SJCRH30 (cell line): Measurements from ENCODE around the gene MAPRE2. TPM values are rescaled to one million over a fixed set of nuclear protein-coding genes. Genes with fewer than 3 reads are reported as not detected.

ENCODE experiments used
- DNase-seq, 2 experiments: peaks; one replicate each; pipeline ENCODE4 v3.0.0-alpha.2; 2015 to 2020
- H3K27ac ChIP-seq: fragments of 250-450 bp; sonication (Bioruptor Pico); 2 replicates; pipeline ENCODE4 v1.5.1; 2020; ENCODE audit warnings: mild to moderate bottlenecking, moderate library complexity
- H3K27me3 ChIP-seq: fragments of 250-450 bp; sonication (Bioruptor Pico); 2 replicates; pipeline ENCODE4 v1.5.1; 2020; ENCODE audit warnings: mild to moderate bottlenecking, moderate library complexity
- H3K36me3 ChIP-seq: fragments of 250-450 bp; sonication (Bioruptor Pico); 2 replicates; pipeline ENCODE4 v1.5.1; 2020; ENCODE audit warnings: mild to moderate bottlenecking, moderate library complexity
- H3K4me1 ChIP-seq: fragments of 250-450 bp; sonication (Bioruptor Pico); 2 replicates; pipeline ENCODE4 v1.5.1; 2020; ENCODE audit warnings: mild to moderate bottlenecking, moderate library complexity
- H3K4me3 ChIP-seq: fragments of 250-450 bp; sonication (Bioruptor Pico); 2 replicates; pipeline ENCODE4 v1.5.1; 2020; ENCODE audit warnings: mild to moderate bottlenecking, moderate library complexity
- H3K9me3 ChIP-seq: fragments of 250-450 bp; sonication (Bioruptor Pico); replicated peaks from 2 replicates; pipeline ENCODE4 v1.5.1; 2020; ENCODE audit warnings: mild to moderate bottlenecking, moderate library complexity
- total RNA-seq: library from RNA; depleted of rRNA; stranded (reverse); fragments of >200 nt; shearing (Covaris generic); gene quantifications from 2 replicates; pipeline ENCODE4 v1.2.3, GENCODE V29; 2014

Gene MAPRE2
- total RNA-seq, 1 experiment from 2014 or later: 21.5 TPM

- Histone ChIP-seq H3K4me1 (no peaks in the 10 kb centered on the region), H3K36me3 (no peaks in the 10 kb centered on the region), H3K27me3 (no peaks in the 10 kb centered on the region), H3K4me3 (no peak overlapping the region), H3K27ac (no peak overlapping the region), H3K9me3 (no peaks in the 10 kb centered on the region)
- DNase-seq: no peak
Observed at GRCh38 chr18:35085450-35086380, 44.5 kb downstream of the MAPRE2 start.

DNA sequence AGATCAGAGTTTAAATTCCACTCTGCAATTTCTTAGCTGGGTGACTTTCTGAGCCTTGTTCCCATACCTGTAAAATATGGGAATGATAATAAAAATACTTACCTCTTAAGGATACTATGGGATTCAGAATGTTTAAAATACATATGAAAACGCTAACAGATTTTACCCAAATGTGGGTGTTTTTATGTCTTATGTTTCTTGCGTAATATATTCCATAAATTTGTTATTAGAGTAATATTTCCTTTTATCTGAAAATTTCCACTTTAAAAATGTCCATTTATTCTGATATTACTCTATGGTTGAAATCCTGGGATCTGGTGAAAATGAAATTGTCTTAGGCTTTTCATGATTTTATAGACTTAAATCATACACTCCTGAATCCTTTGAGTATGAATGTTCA lies 45.5 kb downstream of the MAPRE2 start:
- no peaks in the 10 kb centered on the region for H3K9me3 ChIP-seq
- DNase-seq: no peak
- no peak overlapping the region for H3K4me3 ChIP-seq
- H3K36me3 ChIP-seq: no peaks in the 10 kb centered on the region
- H3K27me3 ChIP-seq: no peaks in the 10 kb centered on the region
- H3K4me1 ChIP-seq: no peaks in the 10 kb centered on the region
- H3K27ac ChIP-seq: no peak overlapping the region

DNA sequence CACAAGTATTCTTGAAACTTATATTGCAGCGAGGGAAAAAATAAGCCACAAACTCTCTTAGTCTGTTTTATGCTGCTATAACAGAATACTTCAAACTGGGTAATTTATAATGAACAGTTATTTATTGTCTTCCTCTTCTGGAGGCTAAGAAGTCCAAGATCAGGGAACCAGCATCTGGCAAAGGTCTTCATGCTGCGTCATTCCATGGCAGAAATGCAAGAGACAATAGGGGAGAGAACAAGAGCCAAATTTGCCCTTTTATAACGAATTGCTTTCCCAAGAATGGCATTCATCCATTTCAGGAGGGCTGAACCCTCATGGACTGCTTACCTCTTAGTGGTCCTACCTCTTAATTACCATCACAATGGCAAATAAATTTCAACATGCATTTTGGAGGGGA lies 46.5 kb downstream of the MAPRE2 start:
- Histone ChIP-seq H3K27me3 (no peaks in the 10 kb centered on the region), H3K4me3 (no peak overlapping the region), H3K4me1 (no peaks in the 10 kb centered on the region), H3K9me3 (no peaks in the 10 kb centered on the region), H3K27ac (no peak overlapping the region), H3K36me3 (no peaks in the 10 kb centered on the region)
- DNase-seq: no peak

GRCh38 chr18:35088921-35089320 lies 47.7 kb downstream of the MAPRE2 start:
- Histone ChIP-seq H3K27ac (no peak overlapping the region), H3K4me3 (no peak overlapping the region), H3K27me3 (no peaks in the 10 kb centered on the region), H3K9me3 (no peaks in the 10 kb centered on the region), H3K36me3 (no peaks in the 10 kb centered on the region), H3K4me1 (no peaks in the 10 kb centered on the region)
- DNase-seq: no peak

DNA sequence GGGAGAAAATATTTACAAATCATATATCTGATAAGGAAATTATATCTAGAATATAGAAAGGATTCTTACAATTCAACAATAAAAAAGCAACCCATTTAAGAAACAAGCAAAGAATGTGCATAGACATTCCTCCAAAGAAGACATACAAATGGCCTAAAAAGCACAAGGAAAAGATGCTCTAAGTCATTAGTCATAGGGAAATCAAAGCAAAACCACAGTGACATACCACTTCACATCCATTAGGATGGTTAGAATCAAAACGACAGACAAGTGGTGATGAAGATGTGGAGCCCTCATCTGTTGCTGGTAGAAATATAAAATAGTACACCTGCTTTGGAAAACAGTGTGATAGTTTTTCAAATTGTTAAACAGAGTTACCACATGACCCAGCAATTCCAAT lies 48.2 kb downstream of the MAPRE2 start:
- Histone ChIP-seq H3K4me3 (no peak overlapping the region), H3K27ac (no peak overlapping the region), H3K36me3 (no peaks in the 10 kb centered on the region), H3K27me3 (no peaks in the 10 kb centered on the region), H3K4me1 (no peaks in the 10 kb centered on the region), H3K9me3 (no peaks in the 10 kb centered on the region)
- DNase-seq: no peak

GRCh38 chr18:35089891-35090550 lies 48.8 kb downstream of the MAPRE2 start:
- H3K9me3 ChIP-seq: no peaks in the 10 kb centered on the region
- H3K36me3 ChIP-seq: no peaks in the 10 kb centered on the region
- H3K4me3 ChIP-seq: no peak overlapping the region
- no peaks in the 10 kb centered on the region for H3K4me1 ChIP-seq
- H3K27me3 ChIP-seq: no peaks in the 10 kb centered on the region
- no peak for DNase-seq
- no peak overlapping the region for H3K27ac ChIP-seq

DNA sequence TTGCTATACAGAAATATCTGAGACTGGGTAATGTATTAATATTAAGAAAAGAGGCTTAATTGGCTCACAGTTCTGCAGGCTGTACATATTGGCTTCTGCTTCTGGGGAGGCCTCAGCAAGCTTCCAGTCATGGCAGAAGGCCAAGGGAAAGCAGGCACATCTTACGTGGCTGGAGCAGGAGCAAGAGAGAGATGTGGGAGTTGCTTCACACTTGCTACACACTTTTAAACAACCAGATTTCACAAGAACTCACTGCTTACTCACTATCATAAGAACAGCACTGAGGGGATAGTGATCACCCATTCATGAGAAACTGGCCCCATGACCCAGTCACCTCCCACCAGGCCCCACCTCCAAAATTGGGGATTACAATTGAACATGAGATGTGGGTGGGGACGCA lies 50.6 kb downstream of the MAPRE2 start:
- Histone ChIP-seq H3K4me1 (no peaks in the 10 kb centered on the region), H3K27ac (no peak overlapping the region), H3K36me3 (no peaks in the 10 kb centered on the region), H3K27me3 (no peaks in the 10 kb centered on the region), H3K4me3 (no peak overlapping the region), H3K9me3 (no peaks in the 10 kb centered on the region)
- DNase-seq: no peak

- H3K27ac ChIP-seq: no peak overlapping the region
- DNase-seq: no peak
- no peaks in the 10 kb centered on the region for H3K9me3 ChIP-seq
- no peaks in the 10 kb centered on the region for H3K27me3 ChIP-seq
- no peaks in the 10 kb centered on the region for H3K36me3 ChIP-seq
- no peak overlapping the region for H3K4me3 ChIP-seq
- H3K4me1 ChIP-seq: no peaks in the 10 kb centered on the region
Observed at GRCh38 chr18:35095983-35096676, 54.9 kb downstream of the MAPRE2 start.

GRCh38 chr18:35096677-35097011 lies 55.4 kb downstream of the MAPRE2 start:
- H3K4me1 ChIP-seq: no peaks in the 10 kb centered on the region
- H3K27me3 ChIP-seq: no peaks in the 10 kb centered on the region
- no peak overlapping the region for H3K27ac ChIP-seq

DNA sequence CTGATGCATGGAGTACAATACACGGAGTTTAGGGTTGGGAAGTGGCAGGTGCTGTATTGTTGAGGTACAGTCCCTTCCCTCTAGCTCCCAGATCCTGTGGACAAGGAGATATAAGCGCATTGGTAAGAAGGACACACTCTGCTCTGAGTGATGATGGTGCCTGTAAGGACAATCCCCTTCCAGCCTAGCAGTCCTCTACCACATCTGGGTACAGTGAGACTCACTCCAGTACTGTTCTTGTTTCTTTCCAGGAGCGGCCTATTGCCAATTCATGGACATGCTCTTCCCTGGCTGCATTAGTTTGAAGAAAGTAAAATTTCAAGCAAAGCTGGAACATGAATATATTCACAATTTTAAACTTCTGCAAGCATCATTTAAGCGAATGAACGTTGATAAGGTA lies 56.0 kb downstream of the MAPRE2 start:
- no peak overlapping the region for H3K4me3 ChIP-seq
- H3K27ac ChIP-seq: no peak overlapping the region
- H3K9me3 ChIP-seq: no peaks in the 10 kb centered on the region
- DNase-seq: no peak
- H3K4me1 ChIP-seq: no peaks in the 10 kb centered on the region
- H3K36me3 ChIP-seq: no peaks in the 10 kb centered on the region
- H3K27me3 ChIP-seq: no peaks in the 10 kb centered on the region

More at GRCh38 chr18:35096677-35097011, 55.4 kb downstream of the MAPRE2 start:
- Histone ChIP-seq H3K36me3 (no peaks in the 10 kb centered on the region), H3K9me3 (no peaks in the 10 kb centered on the region), H3K4me3 (no peak overlapping the region)
- DNase-seq: no peak

DNA sequence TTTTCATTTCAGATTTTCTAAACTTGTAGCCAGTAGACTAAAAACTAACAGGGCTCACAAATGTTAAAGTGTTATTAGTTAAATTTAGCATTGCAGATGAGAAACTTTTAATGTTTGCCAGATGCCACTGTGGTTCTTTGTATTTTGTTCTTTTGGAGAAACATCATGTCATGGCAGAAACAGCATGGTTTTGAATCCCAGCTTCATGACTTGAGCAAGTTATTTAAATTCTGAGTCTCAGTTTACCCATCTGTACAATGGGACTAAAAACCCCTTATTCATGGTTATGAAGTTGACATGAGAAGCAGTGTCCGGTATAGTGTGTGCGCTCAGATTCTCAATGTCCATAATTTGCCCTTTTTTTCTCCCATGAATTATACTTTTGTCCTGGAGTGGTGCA lies 56.5 kb downstream of the MAPRE2 start:
- H3K4me3 ChIP-seq: no peak overlapping the region
- H3K27ac ChIP-seq: no peak overlapping the region
- H3K27me3 ChIP-seq: no peaks in the 10 kb centered on the region
- no peaks in the 10 kb centered on the region for H3K9me3 ChIP-seq
- no peaks in the 10 kb centered on the region for H3K4me1 ChIP-seq
- H3K36me3 ChIP-seq: no peaks in the 10 kb centered on the region
- DNase-seq: no peak

GRCh38 chr18:35099911-35100310 lies 58.7 kb downstream of the MAPRE2 start:
- Histone ChIP-seq H3K4me3 (no peak overlapping the region), H3K36me3 (no peaks in the 10 kb centered on the region), H3K27ac (no peak overlapping the region), H3K9me3 (no peaks in the 10 kb centered on the region), H3K27me3 (no peaks in the 10 kb centered on the region), H3K4me1 (no peaks in the 10 kb centered on the region)
- DNase-seq: no peak

GRCh38 chr18:35104391-35105051 lies 63.3 kb downstream of the MAPRE2 start:
- Histone ChIP-seq H3K36me3 (no peaks in the 10 kb centered on the region), H3K27me3 (no peaks in the 10 kb centered on the region), H3K4me1 (no peaks in the 10 kb centered on the region), H3K27ac (no peak overlapping the region), H3K4me3 (no peak overlapping the region), H3K9me3 (no peaks in the 10 kb centered on the region)
- DNase-seq: no peak

GRCh38 chr18:35106013-35106844 lies 65.0 kb downstream of the MAPRE2 start:
- Histone ChIP-seq H3K9me3 (no peaks in the 10 kb centered on the region), H3K36me3 (no peaks in the 10 kb centered on the region), H3K4me1 (no peaks in the 10 kb centered on the region), H3K27me3 (no peaks in the 10 kb centered on the region), H3K27ac (no peak overlapping the region), H3K4me3 (no peak overlapping the region)
- DNase-seq: no peak
